Body of pancreas (tissue), 4 donors: ENCODE data around the gene RDH5.

Experiments
- CTCF ChIP-seq, 7 experiments: fragments of 450-650 bp in 4 of 7; fragments of 200-600 bp in 3 of 7; sonication (generic) in 3 of 7; IDR thresholded peaks; one replicate each; pipeline ENCODE4 v1.5.1; 2016 to 2019; ENCODE audit warnings: antibody characterized with exemption in 7 of 7
- POLR2A ChIP-seq, 3 donors: fragments of 450-650 bp; IDR thresholded peaks; one replicate each; pipeline ENCODE4 v1.6.1; 2016; ENCODE audit warnings: antibody characterized with exemption in 3 of 3, mild to moderate bottlenecking in 2 of 3

- TF ChIP-seq POLR2A (IDR thresholded peaks at IDR 0.05) (no peak), CTCF (IDR thresholded peaks at IDR 0.05) (no peak)
These were observed 27.4 kb upstream of the RDH5 start for GRCh38 chr12:55692631-55693322.
